Kidney (tissue), 14 donors: ENCODE measurements around the gene SUSD4. TPM values are rescaled to one million over a fixed set of nuclear protein-coding genes. Genes with fewer than 3 reads are reported as not detected.

Source experiments
- DNase-seq, 5 donors: peaks; one replicate each; pipeline ENCODE4 v3.0.0-alpha.2; 2013 to 2020
- FAIRE-seq: peaks from 2 replicates; lab custom pipeline; 2012; peaks lifted over from hg19 to GRCh38; lab: Jason Lieb, UNC
- H3K27ac ChIP-seq, 2 donors: one replicate each; pipeline ENCODE4 v1.7.0; 2013; ENCODE audit warnings: low read depth in 2 of 2, low read length in 2 of 2, inconsistent platforms in 1 of 2
- H3K27me3 ChIP-seq: one replicate; pipeline ENCODE4 v1.7.1; 2013; ENCODE audit warnings: low read length, inconsistent platforms; ENCODE audit not compliant: control insufficient read depth, insufficient read depth
- H3K36me3 ChIP-seq, 3 donors: one replicate each; pipeline versions ENCODE4 v1.7.0 to v1.7.1; 2013; ENCODE audit warnings: low read length in 3 of 3, control low read depth in 1 of 3, inconsistent platforms in 1 of 3; ENCODE audit not compliant: insufficient read depth in 3 of 3, control insufficient read depth in 2 of 3
- H3K4me1 ChIP-seq, 3 donors: one replicate each; pipeline versions ENCODE4 v1.7.0 to v1.7.1; 2013; ENCODE audit warnings: low read length in 3 of 3, inconsistent platforms in 1 of 3, low read depth in 1 of 3; ENCODE audit not compliant: control insufficient read depth in 2 of 3, insufficient read depth in 2 of 3
- H3K4me3 ChIP-seq, 3 donors: one replicate each; pipeline versions ENCODE4 v1.7.0 to v1.8.1; 2013; ENCODE audit warnings: low read length in 3 of 3, control low read depth in 1 of 3, inconsistent platforms in 1 of 3
- H3K9ac ChIP-seq, 3 donors: one replicate each; pipeline versions ENCODE4 v1.7.0 to v1.7.1; 2013; ENCODE audit warnings: low read length in 3 of 3, control low read depth in 1 of 3, inconsistent platforms in 1 of 3
- H3K9me3 ChIP-seq, 3 donors: one replicate each; pipeline versions ENCODE4 v1.7.0 to v1.7.1; 2013; ENCODE audit warnings: low read length in 3 of 3, control low read depth in 1 of 3, inconsistent platforms in 1 of 3; ENCODE audit not compliant: control insufficient read depth in 2 of 3, insufficient read depth in 1 of 3
- CTCF ChIP-seq: IDR thresholded peaks from 3 replicates; pipeline ENCODE4 v1.5.1; 2012; ENCODE audit warnings: mild to moderate bottlenecking, moderate library complexity, borderline replicate concordance; ENCODE audit not compliant: insufficient read depth; ENCODE audit errors: extremely low read depth
- intact Hi-C: fragments of 100-400 bp; cut with DNase I; formaldehyde crosslinking; loops from one replicate; pipeline ENCODE4 v1.11.1; 2022
- polyA plus RNA-seq: library from polyadenylated mRNA; stranded (reverse); fragments of 350-450 nt; fragmentation: Illumina TruSeq; extraction: RNeasy Lipid Tissue Mini Kit (QIAGEN cat#74804); gene quantifications from one replicate; pipeline ENCODE4 v1.2.3, GENCODE V29; 2014; ENCODE audit warnings: low read depth, low replicate concordance; ENCODE audit not compliant: insufficient read depth
- total RNA-seq: library from RNA; stranded (reverse); fragmentation: NEBNext Ultra II Directional; extraction: Animal tissue kit (Norgen Biotek cat#: 25700); gene quantifications from one replicate; pipeline ENCODE4 v1.2.1, GENCODE V29; 2021
- donor health status: control.
- donor health status: control.
- donor health status: control.
- donor health status: control.
- donor health status: control.
- donor health status: DM: yes; HTN: yes; CAD: no.
- donor health status: Normal renal cell carcinoma (clear cell type).

The SUSD4 gene
- total and polyA plus RNA-seq, 2 donors from 2014 or later = 14.0 to 23.7 TPM

GRCh38 chr1:223345720-223346119, 18.3 kb downstream of the SUSD4 start:
- DNase-seq (no peak), FAIRE-seq (no peak)
- Histone ChIP-seq H3K4me3 (no peak overlapping the region), H3K4me1 (peaks cover 0 to 3% (median 0%) of the 10 kb centered on the region in 3 donors), H3K27ac (no peak overlapping the region), H3K27me3 (no peaks in the 10 kb centered on the region), H3K36me3 (no peaks in the 10 kb centered on the region), H3K9me3 (no peaks in the 10 kb centered on the region), H3K9ac (no peak overlapping the region)
- intact Hi-C loops = no loop called here
- no peak for TF ChIP-seq CTCF

GRCh38 chr1:223344491-223344890, 19.5 kb downstream of the SUSD4 start:
- Histone ChIP-seq H3K4me3 (no peak overlapping the region), H3K27ac (no peak overlapping the region), H3K27me3 (no peaks in the 10 kb centered on the region), H3K9me3 (no peaks in the 10 kb centered on the region), H3K4me1 (peaks cover 0 to 6% (median 0%) of the 10 kb centered on the region in 3 donors), H3K9ac (no peak overlapping the region), H3K36me3 (no peaks in the 10 kb centered on the region)
- intact Hi-C loops = no loop called here
- DNase-seq (no peak), FAIRE-seq (no peak)
- no peak for TF ChIP-seq CTCF

GRCh38 chr1:223343692-223344091, 20.3 kb downstream of the SUSD4 start:
- peaks cover 0 to 6% (median 0%) of the 10 kb centered on the region in 3 donors for H3K4me1 ChIP-seq
- DNase-seq (no peak), FAIRE-seq (no peak)
- H3K4me3 ChIP-seq = no peak overlapping the region
- H3K9me3 ChIP-seq = no peaks in the 10 kb centered on the region
- no peak overlapping the region for H3K9ac ChIP-seq
- no peaks in the 10 kb centered on the region for H3K36me3 ChIP-seq
- H3K27me3 ChIP-seq = no peaks in the 10 kb centered on the region
- no peak for TF ChIP-seq CTCF
- no peak overlapping the region for H3K27ac ChIP-seq
- intact Hi-C loops = no loop called here

- DNase-seq = peak in 4 of 5 donors; percentile 70 to 77 (median 72)
- Histone ChIP-seq H3K27me3 (no peaks in the 10 kb centered on the region), H3K4me3 (no peak overlapping the region), H3K9me3 (no peaks in the 10 kb centered on the region), H3K4me1 (peaks cover 0 to 6% (median 0%) of the 10 kb centered on the region in 3 donors), H3K36me3 (no peaks in the 10 kb centered on the region), H3K9ac (no peak overlapping the region), H3K27ac (peak overlapping the region; percentile 15 to 17)
- intact Hi-C loops = no loop called here
- TF ChIP-seq CTCF = no peak
- no peak for FAIRE-seq
Observed at GRCh38 chr1:223341121-223341520, 22.9 kb downstream of the SUSD4 start.
